Spleen (tissue), 11 donors: ENCODE measurements around the gene CXCR6. TPM values are rescaled to one million over a fixed set of nuclear protein-coding genes. Genes with fewer than 3 reads are reported as not detected.

Experiments used
- DNase-seq: peaks from one replicate; pipeline ENCODE4 v3.0.0-alpha.2; 2020
- H3K27ac ChIP-seq, 8 donors: fragments of 200-600 bp; sonication (generic) in 7 of 8; 1 replicate in 4 of 8; 2 replicates in 4 of 8; pipeline versions ENCODE4 v1.5.0 to v1.8.0; 2016 to 2021; ENCODE audit warnings: inconsistent platforms in 4 of 8, mild to moderate bottlenecking in 4 of 8, moderate library complexity in 1 of 8
- H3K27me3 ChIP-seq, 7 donors: fragments of 200-600 bp; sonication (generic) in 6 of 7; replicated peaks in 1 of 7; 1 replicate in 4 of 7; 2 replicates in 3 of 7; pipeline versions ENCODE4 v1.5.0 to v1.8.0; 2016 to 2021; ENCODE audit warnings: inconsistent platforms in 3 of 7, mild to moderate bottlenecking in 1 of 7
- H3K36me3 ChIP-seq, 6 donors: fragments of 200-600 bp; sonication (generic) in 5 of 6; 1 replicate in 4 of 6; 2 replicates in 2 of 6; pipeline versions ENCODE4 v1.5.0 to v1.8.0; 2016 to 2021; ENCODE audit warnings: inconsistent platforms in 2 of 6
- H3K4me1 ChIP-seq, 6 donors: fragments of 200-600 bp; sonication (generic) in 5 of 6; 1 replicate in 3 of 6; 2 replicates in 3 of 6; pipeline versions ENCODE4 v1.5.0 to v1.8.0; 2016 to 2021; ENCODE audit warnings: inconsistent platforms in 3 of 6
- H3K4me3 ChIP-seq, 8 donors: fragments of 200-600 bp; sonication (generic) in 7 of 8; 1 replicate in 4 of 8; 2 replicates in 4 of 8; pipeline versions ENCODE4 v1.5.0 to v1.8.0; 2016 to 2021; ENCODE audit warnings: inconsistent platforms in 4 of 8, mild to moderate bottlenecking in 4 of 8, moderate library complexity in 2 of 8
- H3K9me3 ChIP-seq, 8 donors: fragments of 200-600 bp; sonication (generic) in 7 of 8; 1 replicate in 4 of 8; 2 replicates in 4 of 8; pipeline versions ENCODE4 v1.5.0 to v1.8.0; 2016 to 2021; ENCODE audit warnings: inconsistent platforms in 4 of 8
- POLR2A ChIP-seq, 3 donors: fragments of 450-650 bp; IDR thresholded peaks; one replicate each; pipeline ENCODE4 v1.5.1; 2017; ENCODE audit warnings: antibody characterized with exemption in 3 of 3, mild to moderate bottlenecking in 1 of 3
- POLR2AphosphoS5 ChIP-seq, 3 donors: sonication (generic); formaldehyde crosslinking; IDR thresholded peaks; one replicate each; pipeline ENCODE4 v1.5.1; 2017; ENCODE audit warnings: antibody characterized with exemption in 3 of 3
- WGBS, 5 donors: extraction: QIAGEN DNeasy Blood & Tissue Kit in 3 of 5; methylation state at CpG; one replicate each; pipeline versions ENCODE4 v1.1.5 to v1.1.7; 2013 to 2018; 5-methylcytosine and 5-hydroxymethylcytosine counted together
- intact Hi-C: fragments of 100-400 bp; cut with DNase I; formaldehyde crosslinking; loops from one replicate; pipeline ENCODE4 v1.15.0; 2023; ENCODE audit warnings: low total_unique reads
- polyA plus RNA-seq, 3 donors: library from polyadenylated mRNA; stranded (reverse); fragments of 200-250 nt; gene quantifications; one replicate each; pipeline ENCODE4 v1.2.1, GENCODE V29; 2013
- total RNA-seq, 7 donors: library from RNA; depleted of rRNA in 3 of 7; stranded (reverse); fragments of >200 nt in 3 of 7; fragmentation: NEBNext Ultra II Directional in 4 of 7; extraction: Animal tissue kit (Norgen Biotek cat#: 25700) in 4 of 7; gene quantifications; one replicate each; pipeline versions ENCODE4 v1.1.0 to v1.2.1, GENCODE V29; 2016 to 2021
- TF ChIP-seq, protein P1 (sequence below), 11 experiments: fragments of 200-600 bp in 7 of 11; fragments of 450-650 bp in 4 of 11; sonication (generic) in 4 of 11; IDR thresholded peaks in 8 of 11; conservative IDR thresholded peaks in 3 of 11; 1 replicate in 7 of 11; 2 replicates in 4 of 11; pipeline versions ENCODE4 v1.4.0 to v1.8.0; 2016 to 2021; ENCODE audit warnings: antibody characterized with exemption in 11 of 11, inconsistent platforms in 4 of 11, mild to moderate bottlenecking in 1 of 11
- donor health status: healthy with polysubstance abuse.
- donor health status: DM: no; HTN: no; CAD: no; lungs with moderate emphysema.
- donor health status: DM: no; HTN: no; CAD: no.
- donor health status: Bipolar disorder and iron deficiency.
- donor health status: healthy.
- donor health status: DM: no; HTN: no; CAD: no.
- donor health status: DM: yes; HTN: yes; CAD: no.

CXCR6 gene
- total and polyA plus RNA-seq, 10 donors, result 2.5 to 35.3 (median 11.6) TPM

DNA sequence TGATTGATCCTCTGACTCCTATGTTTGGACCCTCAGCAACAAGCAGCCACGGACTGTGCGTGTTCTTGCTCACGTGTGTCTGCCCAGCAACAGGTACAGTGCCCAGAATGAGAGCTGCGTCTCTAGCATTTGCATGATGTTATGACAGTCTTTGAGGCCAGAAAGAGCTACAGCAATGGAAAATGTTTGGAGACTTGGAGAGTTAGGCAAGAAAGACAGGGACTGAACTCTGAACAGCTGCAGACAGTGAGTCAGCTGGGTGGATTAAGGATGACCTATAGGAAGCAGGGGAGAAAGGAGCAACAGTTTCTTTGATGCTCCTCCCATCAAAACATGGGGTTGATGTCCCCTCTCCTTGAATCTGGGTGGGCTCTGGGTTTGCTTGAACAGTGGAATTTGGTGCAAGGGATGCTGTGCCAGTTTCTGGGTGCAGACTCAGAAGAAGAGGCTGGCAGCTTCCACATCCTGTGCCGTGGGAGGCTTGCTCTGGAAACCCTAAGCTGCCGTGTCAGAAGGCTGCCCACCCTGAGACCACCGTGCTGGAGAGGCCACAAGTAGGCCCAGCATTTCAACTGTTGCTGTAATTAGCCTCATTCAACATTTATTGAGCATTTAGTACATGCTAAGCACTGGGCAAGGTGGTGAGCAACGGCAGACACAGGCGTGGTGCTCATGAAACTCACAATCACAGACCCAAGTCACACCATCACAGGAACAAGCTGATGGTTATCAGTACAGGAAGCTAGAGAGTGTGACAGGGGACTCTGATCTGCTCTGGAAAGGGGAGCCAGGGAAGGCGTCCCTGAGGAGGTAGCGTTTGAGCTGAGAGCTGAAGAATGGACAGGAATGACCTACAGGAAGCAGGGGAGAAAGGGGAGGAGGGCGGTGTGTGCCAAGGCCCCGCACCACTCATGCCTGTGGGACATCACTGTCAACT is 35.2 kb upstream of the CXCR6 start:
- intact Hi-C loops, result no loop called here
- no peak for DNase-seq
- WGBS, 5 donors, result 60 to 66% (median 63%) methylated on average over 12 to 13 of the region's 13 CpGs

DNA sequence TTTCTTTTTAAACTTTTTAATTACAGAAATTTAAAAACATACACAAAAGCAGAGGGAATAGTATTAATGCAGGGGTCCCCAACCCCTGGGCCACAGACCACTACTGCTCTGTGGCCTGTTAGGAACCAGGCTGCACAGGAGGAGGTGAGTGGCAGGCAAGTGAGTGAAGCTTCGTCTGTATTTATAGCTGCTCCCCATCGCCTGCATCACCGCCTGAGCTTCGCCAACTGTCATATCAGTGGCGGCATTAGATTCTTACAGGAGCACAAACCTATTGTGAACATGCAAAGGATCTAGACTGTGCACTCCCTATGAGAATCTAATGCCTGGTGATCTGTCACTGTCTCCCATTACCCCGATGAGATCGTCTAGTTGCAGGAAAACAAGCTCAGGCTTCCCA is 34.5 kb upstream of the CXCR6 start:
- no peaks in the 10 kb centered on the region for H3K9me3 ChIP-seq
- WGBS, 5 donors, result 79 to 89% (median 86%) methylated on average over 7 of the region's 7 CpGs
- no peaks in the 10 kb centered on the region for H3K27me3 ChIP-seq
- no peak for DNase-seq
- H3K4me1 ChIP-seq, result peaks cover 4 to 79% (median 17%) of the 10 kb centered on the region in 6 donors
- peak overlapping the region in 2 of 8 donors; percentile 31 to 32 for H3K27ac ChIP-seq
- TF ChIP-seq, protein P1, sequence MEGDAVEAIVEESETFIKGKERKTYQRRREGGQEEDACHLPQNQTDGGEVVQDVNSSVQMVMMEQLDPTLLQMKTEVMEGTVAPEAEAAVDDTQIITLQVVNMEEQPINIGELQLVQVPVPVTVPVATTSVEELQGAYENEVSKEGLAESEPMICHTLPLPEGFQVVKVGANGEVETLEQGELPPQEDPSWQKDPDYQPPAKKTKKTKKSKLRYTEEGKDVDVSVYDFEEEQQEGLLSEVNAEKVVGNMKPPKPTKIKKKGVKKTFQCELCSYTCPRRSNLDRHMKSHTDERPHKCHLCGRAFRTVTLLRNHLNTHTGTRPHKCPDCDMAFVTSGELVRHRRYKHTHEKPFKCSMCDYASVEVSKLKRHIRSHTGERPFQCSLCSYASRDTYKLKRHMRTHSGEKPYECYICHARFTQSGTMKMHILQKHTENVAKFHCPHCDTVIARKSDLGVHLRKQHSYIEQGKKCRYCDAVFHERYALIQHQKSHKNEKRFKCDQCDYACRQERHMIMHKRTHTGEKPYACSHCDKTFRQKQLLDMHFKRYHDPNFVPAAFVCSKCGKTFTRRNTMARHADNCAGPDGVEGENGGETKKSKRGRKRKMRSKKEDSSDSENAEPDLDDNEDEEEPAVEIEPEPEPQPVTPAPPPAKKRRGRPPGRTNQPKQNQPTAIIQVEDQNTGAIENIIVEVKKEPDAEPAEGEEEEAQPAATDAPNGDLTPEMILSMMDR (IDR thresholded peaks at IDR 0.05 in 8 of 11, conservative IDR thresholded peaks at IDR 0.05 in 3 of 11), result no peak
- no peak for TF ChIP-seq POLR2AphosphoS5 (IDR thresholded peaks at IDR 0.05)
- TF ChIP-seq POLR2A (IDR thresholded peaks at IDR 0.05), result no peak
- H3K36me3 ChIP-seq, result peaks cover 0 to 15% (median 0%) of the 10 kb centered on the region in 6 donors
- H3K4me3 ChIP-seq, result no peak overlapping the region
- intact Hi-C loops, result no loop called here

More for the DNA sequence above, 35.2 kb upstream of the CXCR6 start:
- Histone ChIP-seq H3K27me3 (no peaks in the 10 kb centered on the region), H3K27ac (peak overlapping the region in 2 of 8 donors; percentile 31 to 32), H3K4me1 (peaks cover 4 to 80% (median 17%) of the 10 kb centered on the region in 6 donors), H3K36me3 (peaks cover 0 to 15% (median 0%) of the 10 kb centered on the region in 6 donors), H3K9me3 (no peaks in the 10 kb centered on the region), H3K4me3 (no peak overlapping the region)
- TF ChIP-seq POLR2AphosphoS5 (IDR thresholded peaks at IDR 0.05) (peak in 1 of 3 donors; percentile 17), POLR2A (IDR thresholded peaks at IDR 0.05) (no peak)
- TF ChIP-seq, protein P1 (IDR thresholded peaks at IDR 0.05 in 8 of 11, conservative IDR thresholded peaks at IDR 0.05 in 3 of 11), result no peak

DNA sequence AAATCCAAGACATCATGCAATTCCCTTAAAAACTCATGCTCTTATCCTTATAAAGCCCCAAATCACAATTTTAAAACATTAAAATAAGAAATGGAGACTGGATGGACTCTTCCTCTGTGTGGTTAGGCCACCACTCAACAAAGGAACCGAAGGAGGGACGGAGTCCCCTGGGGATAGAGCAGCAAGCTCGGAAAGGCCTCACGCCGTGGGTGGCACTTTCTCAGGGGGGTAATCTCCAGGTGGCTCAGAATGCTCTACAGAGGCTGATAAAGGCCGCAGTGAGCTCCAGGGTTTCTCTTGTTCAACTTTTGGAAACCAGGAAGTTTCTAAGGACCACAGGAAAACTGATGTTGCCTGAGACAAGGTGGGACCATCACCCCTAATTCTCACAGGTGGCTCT is 33.7 kb upstream of the CXCR6 start:
- TF ChIP-seq POLR2A (IDR thresholded peaks at IDR 0.05), result no peak
- DNase-seq, result no peak
- Histone ChIP-seq H3K4me1 (peaks cover 4 to 79% (median 17%) of the 10 kb centered on the region in 6 donors), H3K27me3 (no peaks in the 10 kb centered on the region), H3K4me3 (no peak overlapping the region), H3K27ac (peak overlapping the region in 2 of 8 donors; percentile 26 to 41), H3K9me3 (no peaks in the 10 kb centered on the region), H3K36me3 (peaks cover 0 to 15% (median 0%) of the 10 kb centered on the region in 6 donors)
- 52 to 83% (median 77%) methylated on average over 6 of the region's 6 CpGs for WGBS, 5 donors
- intact Hi-C loops, result no loop called here

DNA sequence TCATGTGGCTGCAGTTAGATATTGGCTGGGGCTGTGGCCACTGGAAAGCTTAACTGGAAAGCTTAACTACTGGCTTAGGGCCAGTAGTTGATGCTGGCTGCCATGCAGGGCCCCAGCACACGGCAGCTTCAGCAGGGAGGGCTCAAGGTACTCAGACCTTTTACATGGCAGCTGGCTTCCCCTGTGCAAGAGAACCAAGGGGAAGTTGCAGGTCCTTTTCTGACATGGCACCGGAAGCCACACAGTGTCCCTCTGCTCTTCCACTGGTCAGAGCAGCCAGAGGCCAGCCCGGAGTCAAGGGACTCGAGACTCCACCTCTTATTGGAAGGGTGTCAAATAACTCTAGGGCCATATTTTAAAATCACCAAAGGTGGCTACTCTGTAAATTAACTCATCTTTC is 32.4 kb upstream of the CXCR6 start:
- peaks cover 6 to 79% (median 30%) of the 10 kb centered on the region in 6 donors for H3K4me1 ChIP-seq
- no peaks in the 10 kb centered on the region for H3K9me3 ChIP-seq
- H3K27ac ChIP-seq, result peak overlapping the region in 2 of 8 donors; percentile 38 to 41
- intact Hi-C loops, result no loop called here
- H3K4me3 ChIP-seq, result no peak overlapping the region
- no peaks in the 10 kb centered on the region for H3K27me3 ChIP-seq
- DNase-seq, result no peak
- 72 to 100% (median 86%) methylated on average over 3 to 4 of the region's 4 CpGs for WGBS, 5 donors
- peaks cover 0 to 15% (median 0%) of the 10 kb centered on the region in 6 donors for H3K36me3 ChIP-seq
- TF ChIP-seq POLR2A (IDR thresholded peaks at IDR 0.05) (no peak), POLR2AphosphoS5 (IDR thresholded peaks at IDR 0.05) (no peak)
- TF ChIP-seq, protein P1 (IDR thresholded peaks at IDR 0.05 in 8 of 11, conservative IDR thresholded peaks at IDR 0.05 in 3 of 11), result no peak
